Activated naive CD4-positive, alpha-beta T cell treated with anti-CD3 and anti-CD28 coated beads, Interleukin-2, amount 50 U/mL, for 24 hours (primary cell): ENCODE results near the gene PRTN3.

Experiments used
- H3K27ac Mint-ChIP-seq: one replicate; pipeline ENCODE4 v1.8.0; 2021; ENCODE audit warnings: mild to moderate bottlenecking, mixed read lengths
- H3K27me3 Mint-ChIP-seq: one replicate; pipeline ENCODE4 v1.8.0; 2021; ENCODE audit warnings: mixed read lengths
- H3K36me3 Mint-ChIP-seq: one replicate; pipeline ENCODE4 v1.8.0; 2021; ENCODE audit warnings: mixed read lengths
- H3K4me1 Mint-ChIP-seq: one replicate; pipeline ENCODE4 v1.8.0; 2021; ENCODE audit warnings: mixed read lengths
- H3K4me3 Mint-ChIP-seq: one replicate; pipeline ENCODE4 v1.8.0; 2021; ENCODE audit warnings: mild to moderate bottlenecking, mixed read lengths
- H3K9me3 Mint-ChIP-seq: one replicate; pipeline ENCODE4 v1.8.0; 2021; ENCODE audit warnings: mixed read lengths

Gene PRTN3, protein sequence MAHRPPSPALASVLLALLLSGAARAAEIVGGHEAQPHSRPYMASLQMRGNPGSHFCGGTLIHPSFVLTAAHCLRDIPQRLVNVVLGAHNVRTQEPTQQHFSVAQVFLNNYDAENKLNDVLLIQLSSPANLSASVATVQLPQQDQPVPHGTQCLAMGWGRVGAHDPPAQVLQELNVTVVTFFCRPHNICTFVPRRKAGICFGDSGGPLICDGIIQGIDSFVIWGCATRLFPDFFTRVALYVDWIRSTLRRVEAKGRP

DNA sequence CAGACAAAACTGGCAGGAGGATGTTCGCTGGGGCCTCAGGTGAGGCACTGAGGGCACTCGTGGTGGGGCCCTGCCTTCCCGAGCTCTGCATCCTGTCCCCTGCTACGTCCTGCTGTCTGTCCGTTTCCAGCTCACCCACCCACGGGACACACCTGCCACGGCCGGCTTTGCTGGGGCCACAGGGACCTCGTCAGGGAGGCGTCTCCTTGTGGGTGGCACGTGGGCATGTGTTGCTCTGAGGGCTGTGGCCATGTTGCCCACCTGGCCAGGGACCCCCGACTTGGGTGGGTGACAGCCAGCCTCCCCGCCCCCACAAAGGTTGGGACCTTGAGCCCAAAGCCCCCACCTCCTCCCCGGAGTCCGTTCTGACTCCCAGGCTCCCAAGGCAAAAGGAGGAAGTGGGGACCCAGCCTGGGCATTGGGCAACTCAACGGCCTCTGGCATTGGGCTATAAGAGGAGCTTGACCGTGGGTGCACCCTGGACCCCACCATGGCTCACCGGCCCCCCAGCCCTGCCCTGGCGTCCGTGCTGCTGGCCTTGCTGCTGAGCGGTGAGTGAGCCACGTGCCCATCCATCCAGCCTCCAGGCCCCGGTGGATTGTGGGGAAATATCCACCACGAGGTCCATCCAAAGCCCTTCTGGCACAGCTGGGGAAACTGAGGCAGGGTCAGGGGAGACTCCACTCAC lies at the start of gene PRTN3:
Gene PRTN3 (plus strand): TSS at position 481 of the 688 bp plus-strand sequence. CDS start 10 bp downstream, at position 491.
- Mint-ChIP-seq H3K27ac (no peak within 1 kb of the TSS), H3K4me3 (no peak within 1 kb of the TSS), H3K36me3 (no peaks in the 10 kb centered on the region), H3K27me3 (peaks cover 18% of the 10 kb centered on the region), H3K9me3 (no peaks in the 10 kb centered on the region), H3K4me1 (peaks cover 4% of the 10 kb centered on the region)

DNA sequence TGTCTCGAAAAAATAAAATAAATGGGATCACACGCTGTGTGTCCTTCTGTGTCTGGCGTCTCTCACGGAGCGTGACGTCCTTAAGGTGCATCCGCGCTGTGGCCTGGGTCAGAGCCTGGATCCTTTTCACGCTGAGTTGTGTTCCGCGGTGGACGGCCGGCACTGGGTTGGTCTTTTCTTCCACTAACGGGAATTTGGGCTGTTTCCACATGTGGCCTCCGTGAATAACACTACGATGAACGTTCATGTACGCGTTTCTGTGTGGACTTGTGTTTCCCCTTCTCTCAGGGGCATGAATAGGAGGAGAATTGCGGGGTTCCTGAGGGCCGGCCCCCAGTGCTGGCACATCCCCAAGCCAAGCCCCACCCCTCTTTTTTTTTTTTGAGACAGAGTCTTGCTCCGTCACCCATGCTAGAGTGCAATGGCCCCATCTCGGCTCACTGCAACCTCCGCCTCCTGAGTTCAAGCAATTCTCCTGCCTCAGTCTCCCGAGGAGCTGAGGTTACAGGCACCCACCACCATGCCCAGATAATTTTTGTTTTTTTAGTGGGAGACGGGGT lies 49.7 kb upstream of the PRTN3 start:
- Mint-ChIP-seq H3K4me3 (no peak overlapping the region), H3K4me1 (no peaks in the 10 kb centered on the region), H3K27me3 (no peaks in the 10 kb centered on the region), H3K27ac (no peak overlapping the region), H3K36me3 (no peaks in the 10 kb centered on the region), H3K9me3 (no peaks in the 10 kb centered on the region)

DNA sequence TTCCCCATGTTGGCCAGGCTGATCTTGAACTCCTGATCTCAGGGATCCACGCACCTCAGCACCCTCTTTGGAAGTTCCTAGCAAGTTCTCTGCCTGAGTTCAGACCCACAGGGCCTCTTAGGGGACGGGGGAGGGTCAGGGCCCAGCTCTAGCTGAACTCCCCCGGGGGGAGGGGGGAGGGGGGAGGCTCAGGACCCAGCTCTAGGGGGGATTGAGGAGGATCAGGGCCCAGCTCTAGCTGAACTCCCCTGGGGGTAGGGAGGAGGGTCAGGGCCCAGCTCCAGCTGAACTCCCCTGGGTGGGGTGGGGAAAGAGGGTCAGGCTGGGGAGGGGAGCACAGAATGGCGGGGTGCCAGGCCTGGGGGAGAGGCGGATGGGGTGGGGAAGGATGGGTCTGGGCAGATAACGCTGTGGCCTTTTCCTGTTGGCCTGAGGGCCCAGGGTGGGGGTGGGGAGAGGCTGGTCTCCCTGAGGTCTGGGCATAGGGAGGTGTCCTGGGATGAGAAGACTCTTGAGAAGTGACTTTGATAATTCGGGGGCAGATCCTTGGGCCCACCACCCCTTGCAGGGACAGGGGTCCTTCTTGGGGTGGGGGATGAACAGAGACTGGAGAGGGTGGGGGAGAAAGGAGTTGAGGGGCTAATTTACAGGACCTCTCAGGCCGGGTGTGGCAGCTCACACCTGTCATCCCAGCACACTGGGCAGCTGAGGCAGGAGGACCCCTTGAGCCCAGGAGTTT lies 49.1 kb upstream of the PRTN3 start:
- Mint-ChIP-seq H3K27me3 (no peaks in the 10 kb centered on the region), H3K27ac (peak overlapping the region; percentile 35), H3K4me3 (no peak overlapping the region)

DNA sequence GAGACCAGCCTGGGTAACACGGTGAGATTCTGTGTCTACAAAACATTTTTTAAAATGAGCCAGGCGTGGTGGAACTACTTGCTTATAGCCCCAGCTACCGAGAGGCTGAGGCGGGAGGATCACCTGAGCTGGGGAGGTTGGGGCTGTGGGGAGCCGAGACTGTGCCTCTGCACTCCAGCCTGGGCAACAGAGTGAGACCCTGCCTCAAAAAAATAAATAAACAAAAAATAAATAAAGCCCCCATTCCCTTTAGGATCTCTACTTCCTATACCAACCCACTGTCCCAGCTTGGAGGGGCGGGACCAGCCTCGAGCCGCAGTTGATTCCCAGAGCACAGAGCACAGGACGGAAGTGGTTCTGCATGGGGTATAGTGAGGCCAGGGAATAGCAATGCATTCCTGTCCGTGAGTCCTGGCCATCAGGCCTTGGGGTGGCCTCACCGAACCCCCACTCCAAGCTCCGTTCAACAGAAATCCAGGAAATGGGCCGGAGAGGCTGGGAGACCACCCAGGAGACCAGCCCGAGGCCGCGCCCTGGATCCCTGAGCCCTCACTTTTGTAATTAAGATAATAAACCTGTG lies 48.4 kb upstream of the PRTN3 start:
- Mint-ChIP-seq H3K27me3 (no peaks in the 10 kb centered on the region), H3K9me3 (no peaks in the 10 kb centered on the region), H3K4me1 (peaks cover 4% of the 10 kb centered on the region), H3K36me3 (no peaks in the 10 kb centered on the region), H3K4me3 (no peak overlapping the region), H3K27ac (no peak overlapping the region)

More for the DNA sequence above, 49.1 kb upstream of the PRTN3 start:
- Mint-ChIP-seq H3K4me1 (peaks cover 2% of the 10 kb centered on the region), H3K9me3 (no peaks in the 10 kb centered on the region), H3K36me3 (no peaks in the 10 kb centered on the region)

DNA sequence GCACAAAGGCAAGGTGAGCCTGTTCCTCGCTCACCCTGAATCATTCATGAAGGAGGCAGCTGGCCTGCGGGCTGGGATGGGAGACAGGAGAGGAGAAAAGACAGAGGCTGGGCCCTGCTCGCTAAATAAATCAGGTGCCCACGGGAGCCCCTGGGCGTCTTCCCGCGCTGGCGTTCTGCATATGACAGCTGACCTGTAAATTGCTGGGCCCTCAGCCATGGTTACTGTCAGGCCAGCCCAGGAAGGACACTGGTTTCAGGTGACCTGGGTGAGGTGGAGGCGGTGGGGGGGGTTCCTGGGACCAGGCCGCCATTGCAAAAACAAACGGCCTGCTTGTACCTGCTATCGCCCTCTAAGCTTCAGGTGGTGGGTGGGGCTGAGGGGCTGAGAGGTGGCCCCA lies 47.0 kb upstream of the PRTN3 start:
- Mint-ChIP-seq H3K4me3 (no peak overlapping the region), H3K27ac (no peak overlapping the region), H3K4me1 (peaks cover 4% of the 10 kb centered on the region), H3K27me3 (no peaks in the 10 kb centered on the region), H3K9me3 (no peaks in the 10 kb centered on the region), H3K36me3 (peaks cover 3% of the 10 kb centered on the region)

DNA sequence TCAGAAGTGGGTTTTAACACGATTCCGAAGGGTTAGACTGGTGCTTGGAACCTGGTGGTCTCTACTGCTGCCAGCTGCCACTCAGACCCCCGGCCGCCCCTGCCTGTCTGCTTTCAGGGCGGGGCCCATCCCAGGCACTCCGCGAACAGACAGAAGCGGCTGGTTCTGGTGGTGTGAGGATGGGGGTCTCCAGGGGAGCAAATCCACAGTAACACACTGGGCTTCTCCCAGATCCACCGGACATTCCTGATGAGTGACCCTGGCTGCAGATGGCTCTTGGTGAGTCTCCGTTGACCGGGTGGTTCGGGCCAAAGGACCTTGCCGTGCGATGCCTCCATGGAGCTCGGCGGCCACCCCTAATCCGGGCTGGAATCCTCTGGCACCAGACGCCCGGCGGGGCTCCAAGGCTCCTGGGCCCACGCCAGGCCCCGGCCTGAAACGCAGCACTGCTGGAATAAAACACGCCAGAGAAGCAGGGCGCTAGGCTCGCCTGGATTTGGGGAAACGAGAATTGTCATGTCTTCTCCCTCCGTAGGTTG lies 45.7 kb upstream of the PRTN3 start:
- H3K9me3 Mint-ChIP-seq: no peaks in the 10 kb centered on the region

DNA sequence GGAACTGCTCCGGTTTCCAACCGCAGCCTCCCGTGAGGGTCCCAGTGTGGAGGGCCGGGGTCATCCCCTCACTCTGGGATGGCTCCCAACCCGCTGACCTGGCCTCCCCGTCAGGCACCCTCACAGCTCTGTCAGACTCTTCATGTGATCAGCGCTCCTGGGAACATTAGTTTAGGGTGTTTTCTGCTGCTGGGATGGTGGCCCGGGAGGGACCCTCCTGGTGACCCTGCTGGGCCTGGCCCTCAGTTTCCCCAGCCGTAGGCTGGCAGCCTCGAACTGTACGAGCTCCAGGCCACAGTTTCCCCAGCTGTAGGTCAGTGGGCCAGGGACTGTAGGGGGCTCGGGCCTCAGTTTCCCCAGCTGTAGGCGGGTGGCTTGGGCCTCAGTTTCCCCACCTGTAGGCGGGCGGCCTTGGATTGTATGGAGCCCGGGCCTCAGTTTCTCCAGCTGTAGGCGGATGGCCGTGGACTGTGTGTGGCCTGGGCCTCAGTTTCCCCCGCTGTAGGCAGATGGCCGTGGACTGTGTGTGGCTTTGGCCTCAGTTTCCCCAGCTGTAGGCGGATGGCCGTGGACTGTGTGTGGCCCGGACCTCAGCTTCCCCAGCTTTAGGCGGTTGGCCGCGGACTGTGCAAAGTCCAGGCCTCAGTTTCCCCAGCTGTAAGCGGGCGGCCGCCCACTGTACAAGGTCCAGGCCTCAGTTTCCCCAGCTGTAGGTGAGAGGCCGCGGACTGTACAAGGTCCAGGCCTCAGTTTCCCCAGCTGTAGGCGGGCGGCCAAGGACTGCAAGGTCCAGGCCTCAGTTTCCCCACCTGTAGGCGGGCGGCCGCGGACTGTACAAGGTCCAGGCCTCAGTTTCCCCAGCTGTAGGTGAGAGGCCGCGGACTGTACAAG lies 44.9 kb upstream of the PRTN3 start:
- H3K4me3 Mint-ChIP-seq: peak overlapping the region; percentile 23
- H3K4me1 Mint-ChIP-seq: peaks cover 21% of the 10 kb centered on the region
- H3K9me3 Mint-ChIP-seq: no peaks in the 10 kb centered on the region
- peaks cover 11% of the 10 kb centered on the region for H3K36me3 Mint-ChIP-seq
- H3K27ac Mint-ChIP-seq: no peak overlapping the region
- H3K27me3 Mint-ChIP-seq: no peaks in the 10 kb centered on the region

More for the DNA sequence above, 45.7 kb upstream of the PRTN3 start:
- no peak overlapping the region for H3K4me3 Mint-ChIP-seq
- no peak overlapping the region for H3K27ac Mint-ChIP-seq
- H3K36me3 Mint-ChIP-seq: peaks cover 11% of the 10 kb centered on the region
- H3K27me3 Mint-ChIP-seq: no peaks in the 10 kb centered on the region
- H3K4me1 Mint-ChIP-seq: peaks cover 15% of the 10 kb centered on the region

DNA sequence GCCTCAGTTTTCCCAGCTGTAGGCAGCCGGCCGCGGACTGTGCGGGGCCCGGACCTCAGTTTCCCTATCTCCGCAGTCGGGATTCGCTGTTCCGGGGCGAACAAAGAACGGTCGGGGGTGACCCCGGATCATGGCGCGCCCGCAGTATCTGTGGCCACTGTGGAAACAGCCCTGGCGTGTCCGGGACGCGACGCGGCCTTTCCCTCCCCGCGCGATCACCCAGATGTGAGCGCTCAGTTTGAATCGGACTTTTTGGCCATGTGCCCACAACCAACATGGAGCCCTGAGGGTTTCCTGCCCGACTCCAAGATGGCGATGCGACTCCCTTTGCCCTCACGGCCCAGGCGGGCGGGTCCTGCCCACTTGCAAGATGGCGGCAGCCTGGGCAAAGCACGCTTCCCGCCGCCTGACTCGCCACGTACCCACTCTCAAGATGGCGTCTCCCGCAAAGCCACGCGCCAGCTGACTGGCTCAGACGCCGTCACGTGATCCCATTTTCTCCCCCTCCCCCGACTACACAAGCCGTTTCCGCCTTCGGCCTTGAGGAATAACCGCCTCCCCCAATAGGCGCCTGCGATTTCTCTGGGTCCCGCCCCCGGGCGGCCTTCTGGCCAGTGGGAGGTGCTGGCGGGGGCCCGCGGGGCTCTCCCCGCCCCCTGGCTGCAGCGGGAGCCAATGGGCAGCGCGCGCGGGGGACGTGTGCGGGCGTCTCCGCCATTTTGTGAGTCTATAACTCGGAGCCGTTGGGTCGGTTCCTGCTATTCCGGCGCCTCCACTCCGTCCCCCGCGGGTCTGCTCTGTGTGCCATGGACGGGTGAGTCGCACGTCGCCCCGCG lies 43.9 kb upstream of the PRTN3 start, which contains the start of gene PTBP1:
Gene PTBP1 (plus strand): TSS at position 761 of the 836 bp plus-strand sequence. CDS start 46 bp downstream, at position 807.
- H3K4me1 Mint-ChIP-seq: peaks cover 27% of the 10 kb centered on the region
- H3K4me3 Mint-ChIP-seq: peak within 1 kb of the TSS; percentile 98
- H3K9me3 Mint-ChIP-seq: no peaks in the 10 kb centered on the region
- H3K27ac Mint-ChIP-seq: peak within 1 kb of the TSS; percentile 96
- peaks cover 11% of the 10 kb centered on the region for H3K36me3 Mint-ChIP-seq
- H3K27me3 Mint-ChIP-seq: no peaks in the 10 kb centered on the region

DNA sequence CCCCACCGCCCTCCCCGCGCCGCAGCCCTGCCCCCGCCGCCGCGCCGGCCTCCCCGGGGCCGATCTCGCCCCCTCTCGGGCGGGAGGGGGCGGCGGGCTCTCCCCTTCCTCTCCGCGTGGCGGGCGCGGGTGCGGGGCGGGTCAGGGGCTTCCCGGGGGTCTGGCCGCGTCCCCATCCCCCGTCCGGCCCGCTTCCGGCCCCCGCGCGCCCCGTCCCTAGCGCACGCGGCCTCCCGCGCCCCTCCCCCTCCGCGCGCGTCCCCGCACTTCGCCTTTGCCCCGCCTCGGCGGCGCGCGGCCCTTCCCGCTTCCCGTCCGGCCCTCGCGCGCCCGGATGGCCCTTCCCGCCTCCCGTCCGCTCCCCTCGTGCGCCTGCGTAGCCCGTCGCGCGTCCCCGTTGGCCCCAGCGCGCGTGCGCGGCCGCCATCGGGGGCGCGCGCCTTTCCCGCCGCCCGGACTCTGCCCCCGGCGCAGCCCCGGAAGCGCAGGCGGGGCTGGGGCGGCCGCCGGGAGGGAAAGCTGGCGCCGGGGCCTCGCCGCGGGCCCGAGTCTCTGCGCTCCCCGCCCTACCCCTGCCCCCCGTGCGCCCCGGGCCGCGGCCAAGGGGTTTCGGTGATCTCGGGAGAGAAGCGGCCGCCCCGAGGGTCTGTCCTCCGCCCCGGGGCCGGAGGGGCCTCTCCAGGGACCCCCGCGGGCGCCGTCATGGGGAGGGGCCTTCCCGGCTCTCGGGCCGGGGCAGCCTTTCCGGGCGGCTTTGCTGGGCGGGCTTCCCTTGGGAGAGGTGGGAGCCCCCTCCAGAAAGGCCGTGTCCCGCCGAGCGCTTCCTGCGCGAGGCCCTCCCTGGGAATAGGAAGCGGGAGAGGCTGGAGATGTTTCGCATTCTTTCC lies 43.0 kb upstream of the PRTN3 start:
- Mint-ChIP-seq H3K4me3 (peak overlapping the region; percentile 98), H3K4me1 (peaks cover 34% of the 10 kb centered on the region), H3K36me3 (peaks cover 11% of the 10 kb centered on the region), H3K27ac (peak overlapping the region; percentile 92), H3K27me3 (no peaks in the 10 kb centered on the region), H3K9me3 (no peaks in the 10 kb centered on the region)

DNA sequence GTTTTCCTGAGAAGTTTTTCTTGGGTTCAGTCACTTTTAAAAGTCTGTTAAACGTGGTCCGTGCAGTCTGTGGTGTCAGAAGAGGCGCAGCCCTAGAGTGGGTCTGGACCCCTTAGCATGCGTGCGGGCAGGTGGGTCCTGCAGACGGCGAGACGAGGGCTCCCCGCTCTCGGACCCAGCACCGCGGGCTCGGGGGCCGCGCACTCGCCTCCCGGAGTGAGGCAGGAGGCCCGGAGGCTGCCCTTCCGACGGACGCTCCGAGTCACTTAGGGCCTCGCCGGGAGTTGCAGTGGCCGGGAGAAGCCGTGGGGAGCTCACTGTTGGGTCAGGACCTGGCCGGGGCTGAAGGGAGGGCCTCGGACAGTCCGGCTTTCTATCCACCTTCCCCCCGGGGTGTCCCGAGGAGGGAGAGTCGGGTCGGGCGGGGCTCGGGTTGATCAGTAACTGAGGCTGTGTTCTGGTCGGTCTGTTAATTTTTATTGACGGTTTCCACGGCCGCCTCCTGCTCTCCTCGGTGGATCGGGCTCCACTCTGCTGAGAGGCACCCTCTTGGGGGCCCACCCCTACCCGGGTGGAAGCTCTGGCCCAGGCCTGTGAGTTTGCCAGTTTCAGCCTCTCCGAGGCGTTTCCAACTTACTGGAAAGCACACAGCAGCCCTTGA lies 42.3 kb upstream of the PRTN3 start:
- peak overlapping the region; percentile 95 for H3K27ac Mint-ChIP-seq
- no peaks in the 10 kb centered on the region for H3K27me3 Mint-ChIP-seq
- peak overlapping the region; percentile 88 for H3K4me3 Mint-ChIP-seq
- H3K4me1 Mint-ChIP-seq: peaks cover 39% of the 10 kb centered on the region
- H3K36me3 Mint-ChIP-seq: peaks cover 11% of the 10 kb centered on the region
- H3K9me3 Mint-ChIP-seq: no peaks in the 10 kb centered on the region

DNA sequence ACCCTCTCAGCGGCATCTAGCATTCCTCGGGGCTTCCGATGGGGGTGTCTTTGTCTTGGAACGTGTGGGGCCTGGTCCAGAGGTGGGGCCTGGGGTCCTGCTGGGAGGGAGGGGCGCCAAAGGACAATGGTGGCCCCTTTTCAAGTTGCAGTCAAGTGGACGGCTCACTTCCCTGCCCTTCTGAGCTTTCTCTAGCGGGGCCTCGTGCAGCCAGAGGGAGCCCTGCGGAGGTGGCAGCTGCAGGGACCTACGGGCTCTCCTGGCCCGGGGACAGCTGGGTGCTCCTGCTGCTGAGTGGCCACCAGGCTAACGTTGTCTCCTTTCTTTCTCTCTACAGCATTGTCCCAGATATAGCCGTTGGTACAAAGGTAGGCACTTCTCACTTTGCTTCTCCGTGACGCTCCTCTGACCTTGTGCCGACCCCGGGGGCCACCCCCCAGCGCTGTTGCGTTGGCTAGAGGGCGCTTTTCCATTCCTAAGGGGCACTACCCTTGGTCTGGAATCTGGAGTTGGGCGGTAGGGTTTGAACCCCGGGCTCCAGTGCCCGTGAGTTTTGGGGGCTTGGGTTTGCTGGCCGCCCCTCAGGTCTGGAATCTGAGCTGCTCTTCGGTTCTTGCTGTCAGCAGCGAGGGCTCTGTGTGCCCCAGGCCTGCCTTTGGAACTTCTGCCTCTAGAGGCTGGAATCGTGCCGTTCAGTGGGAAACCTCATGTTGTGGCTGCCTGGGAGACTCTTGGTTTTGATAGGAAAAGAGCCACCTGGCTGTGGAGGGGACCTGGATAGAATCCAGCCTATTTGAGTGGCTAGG lies 41.5 kb upstream of the PRTN3 start:
- Mint-ChIP-seq H3K9me3 (no peaks in the 10 kb centered on the region), H3K27me3 (no peaks in the 10 kb centered on the region), H3K4me3 (peak overlapping the region; percentile 88), H3K27ac (peak overlapping the region; percentile 95), H3K4me1 (peaks cover 39% of the 10 kb centered on the region), H3K36me3 (peaks cover 11% of the 10 kb centered on the region)
